DMS114 treated with DMSO at 0.1 percent for 48 hours (cell line): ENCODE results near the gene BRINP1.

Experiments used
- DNase-seq: peaks from one replicate; lab custom pipeline; 2025; ENCODE audit not compliant: unreplicated experiment; lab: John Stamatoyannopoulos, UW

The BRINP1 gene

DNA sequence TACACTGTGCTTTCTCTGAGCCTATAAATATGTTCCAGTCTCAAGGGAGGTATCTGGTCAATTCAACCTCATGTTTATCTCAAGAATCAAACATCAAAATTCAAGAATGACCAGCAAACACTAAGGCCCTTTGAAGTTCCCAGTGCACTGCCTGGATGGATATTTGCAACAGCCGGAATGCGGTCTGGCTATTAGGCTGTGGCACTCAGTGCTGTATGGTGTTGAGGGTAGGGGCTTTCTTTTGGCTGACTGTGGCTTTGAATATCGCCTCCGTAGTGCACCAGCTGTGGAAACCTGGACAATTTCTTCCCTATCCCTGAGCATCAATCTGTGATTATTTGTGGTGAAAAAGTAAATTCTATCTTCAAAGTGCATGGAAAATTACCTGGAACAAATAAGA, 220.4 kb downstream of the BRINP1 start:
- DNase-seq: no peak

DNA sequence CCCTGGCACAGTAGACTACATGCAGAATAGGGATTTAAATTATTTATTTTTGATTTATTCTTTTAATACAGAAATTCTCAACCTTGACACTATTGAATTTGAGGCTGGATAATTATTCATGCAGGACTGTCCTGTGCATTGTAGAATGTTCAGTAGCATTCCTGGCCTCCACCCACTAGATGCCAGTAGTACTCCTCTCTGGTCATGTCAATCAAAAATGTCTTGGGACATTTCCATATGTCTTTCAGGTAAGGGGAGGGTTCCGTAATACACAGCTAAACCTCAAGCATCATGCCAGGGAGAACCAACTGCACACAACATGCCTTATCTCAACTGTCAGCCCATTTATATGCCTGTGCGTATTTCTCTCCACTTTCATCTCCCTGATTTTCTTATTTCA, 231.8 kb downstream of the BRINP1 start:
- DNase-seq: no peak

DNA sequence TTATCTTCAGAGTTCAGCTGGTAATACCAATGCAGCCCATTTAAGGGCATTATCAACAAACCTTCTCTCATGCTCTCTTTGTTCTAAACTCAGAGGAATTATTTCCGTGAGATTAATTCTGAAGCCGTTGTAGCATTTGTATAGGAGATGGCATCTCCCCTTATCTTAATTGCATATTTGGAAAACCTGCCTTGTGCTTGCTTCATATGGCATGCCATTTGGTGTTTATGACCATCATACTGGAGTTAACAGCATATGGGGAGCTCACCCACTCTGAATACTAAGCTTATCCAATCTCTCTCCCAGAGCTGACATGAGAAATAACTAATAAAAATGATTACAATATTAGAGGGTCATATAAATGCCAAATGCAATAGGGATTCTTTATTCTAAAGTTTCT, 243.2 kb downstream of the BRINP1 start:
- no peak for DNase-seq

DNA sequence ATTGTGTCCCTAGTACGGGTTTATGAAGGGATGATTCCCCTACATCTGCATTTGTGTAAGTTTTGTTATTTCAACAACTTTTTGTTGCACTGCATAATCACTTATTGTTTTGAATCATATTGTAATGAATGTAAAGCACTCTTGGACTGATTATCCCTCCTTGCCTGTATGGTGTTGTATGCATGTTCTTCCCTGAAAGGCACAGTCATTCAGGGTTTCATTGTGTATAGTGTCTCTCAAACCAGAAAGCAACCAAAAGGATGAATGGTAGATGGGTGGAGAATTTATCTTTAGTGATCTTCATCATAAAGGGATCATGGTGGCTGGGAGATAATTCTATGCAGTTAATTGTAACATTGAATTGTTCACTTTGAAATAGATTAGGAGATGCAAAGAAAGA, 247.3 kb downstream of the BRINP1 start:
- DNase-seq: no peak

DNA sequence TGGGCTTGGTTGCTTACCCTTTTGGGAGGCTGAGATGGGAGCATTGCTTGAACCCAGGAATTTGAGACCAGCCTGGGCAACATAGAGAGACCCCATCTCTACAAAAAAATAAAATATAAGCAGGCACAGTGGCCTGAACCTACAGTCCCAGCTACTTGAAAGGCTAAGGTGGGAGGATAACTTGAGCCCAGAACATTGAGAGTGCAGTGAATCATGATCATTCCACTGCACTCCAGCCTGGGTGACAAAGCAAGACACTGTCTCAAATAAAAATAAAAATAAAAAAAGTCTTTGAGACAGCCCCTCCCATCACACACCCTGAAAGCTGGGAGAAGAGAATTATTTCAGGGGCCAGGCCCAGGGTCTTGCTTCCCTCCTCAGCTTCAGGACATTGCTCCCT, 251.8 kb downstream of the BRINP1 start:
- DNase-seq: no peak
